Activated CD8-positive, alpha-beta T cell treated with anti-CD3 and anti-CD28 coated beads, Interleukin-2, amount 10 ng/mL, durations not matched to agents 7 days and 5 days (primary cell): ENCODE measurements around the gene TBC1D12. TPM values are rescaled to one million over a fixed set of nuclear protein-coding genes. Genes with fewer than 3 reads are reported as not detected.

ENCODE experiments used
- ATAC-seq: fragments of 150-1000 bp; cut with Tn5 transposase; one replicate; pipeline ENCODE4 v1.10.0; 2021; ENCODE audit warnings: moderate library complexity
- CTCF ChIA-PET: fragments of 350-600 bp; sonication (Branson Sonifier 250); formaldehyde crosslinking; loops from one replicate; lab custom pipeline; 2021; ENCODE audit warnings: antibody characterized with exemption; lab: Charles Lee
- POLR2A ChIA-PET: fragments of 350-600 bp; sonication (Branson Sonifier 250); formaldehyde crosslinking; loops from one replicate; lab custom pipeline; 2021; ENCODE audit warnings: antibody characterized with exemption; lab: Charles Lee
- DNase-seq: peaks from one replicate; pipeline ENCODE4 v3.0.0-alpha.2; 2020
- H3K27ac Mint-ChIP-seq: one replicate; pipeline ENCODE4 v1.8.0; 2021; ENCODE audit warnings: mild to moderate bottlenecking, mixed read lengths
- H3K27me3 Mint-ChIP-seq: one replicate; pipeline ENCODE4 v1.8.0; 2021; ENCODE audit warnings: low read depth, mixed read lengths
- H3K36me3 Mint-ChIP-seq: one replicate; pipeline ENCODE4 v1.8.0; 2021; ENCODE audit warnings: low read depth, mixed read lengths
- H3K4me1 Mint-ChIP-seq: one replicate; pipeline ENCODE4 v1.8.0; 2021; ENCODE audit warnings: low read depth, mixed read lengths
- H3K4me3 Mint-ChIP-seq: one replicate; pipeline ENCODE4 v1.8.0; 2021; ENCODE audit warnings: mild to moderate bottlenecking, mixed read lengths
- H3K9me3 Mint-ChIP-seq: one replicate; pipeline ENCODE4 v1.8.0; 2022; ENCODE audit warnings: mixed read lengths; ENCODE audit not compliant: insufficient read depth
- total RNA-seq, 2 experiments: library from RNA; stranded (reverse); gene quantifications; one replicate each; pipeline ENCODE4 v1.2.3, GENCODE V29; 2021

The TBC1D12 gene
- total RNA-seq, 2 experiments from 2014 or later: 0.05 TPM; not detected in 1

GRCh38 chr10:94571081-94571480, 168.7 kb downstream of the TBC1D12 start:
- H3K27me3 Mint-ChIP-seq: no peaks in the 10 kb centered on the region
- H3K4me3 Mint-ChIP-seq: no peak overlapping the region
- no peak overlapping the region for H3K27ac Mint-ChIP-seq
- POLR2A ChIA-PET: no interaction called here
- CTCF ChIA-PET: no interaction called here
- H3K36me3 Mint-ChIP-seq: peaks cover 58% of the 10 kb centered on the region
- ATAC-seq (no peak), DNase-seq (no peak)
- H3K4me1 Mint-ChIP-seq: no peaks in the 10 kb centered on the region
- H3K9me3 Mint-ChIP-seq: no peaks in the 10 kb centered on the region

DNA sequence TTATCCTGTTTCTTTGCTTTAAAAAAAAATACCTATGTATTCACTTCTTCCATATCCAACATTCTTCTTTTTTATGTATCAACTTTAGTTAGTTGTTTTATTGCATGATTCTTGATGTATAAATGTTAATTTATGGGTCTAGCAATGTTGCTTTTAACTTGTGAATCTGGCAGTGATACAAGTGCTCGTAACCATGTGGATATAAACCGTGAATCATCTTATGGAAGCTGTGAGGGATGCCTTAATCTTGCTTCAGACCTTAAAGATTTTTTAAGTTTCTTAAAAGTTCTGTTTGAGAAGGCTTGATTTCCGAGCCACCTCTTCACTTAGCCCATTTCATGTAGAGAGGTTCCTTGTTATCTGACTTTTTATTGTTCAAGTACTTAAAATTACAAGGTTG, 169.2 kb downstream of the TBC1D12 start:
- Mint-ChIP-seq H3K27me3 (no peaks in the 10 kb centered on the region), H3K36me3 (peaks cover 56% of the 10 kb centered on the region), H3K4me1 (no peaks in the 10 kb centered on the region), H3K27ac (no peak overlapping the region), H3K9me3 (no peaks in the 10 kb centered on the region), H3K4me3 (no peak overlapping the region)
- ChIA-PET CTCF (no interaction called here), POLR2A (no interaction called here)
- no peak for ATAC-seq
- DNase-seq: no peak

GRCh38 chr10:94578790-94579189, 176.4 kb downstream of the TBC1D12 start:
- ATAC-seq: no peak
- DNase-seq: no peak
- Mint-ChIP-seq H3K36me3 (peaks cover 56% of the 10 kb centered on the region), H3K4me1 (no peaks in the 10 kb centered on the region), H3K27me3 (no peaks in the 10 kb centered on the region), H3K4me3 (no peak overlapping the region), H3K9me3 (no peaks in the 10 kb centered on the region), H3K27ac (no peak overlapping the region)
- POLR2A ChIA-PET: interaction anchor here (1.0 kb wide), 1 partner anchor 28 kb away, joined by 5 read pairs; no protein-coding TSS in a partner anchor
- CTCF ChIA-PET: no interaction called here

DNA sequence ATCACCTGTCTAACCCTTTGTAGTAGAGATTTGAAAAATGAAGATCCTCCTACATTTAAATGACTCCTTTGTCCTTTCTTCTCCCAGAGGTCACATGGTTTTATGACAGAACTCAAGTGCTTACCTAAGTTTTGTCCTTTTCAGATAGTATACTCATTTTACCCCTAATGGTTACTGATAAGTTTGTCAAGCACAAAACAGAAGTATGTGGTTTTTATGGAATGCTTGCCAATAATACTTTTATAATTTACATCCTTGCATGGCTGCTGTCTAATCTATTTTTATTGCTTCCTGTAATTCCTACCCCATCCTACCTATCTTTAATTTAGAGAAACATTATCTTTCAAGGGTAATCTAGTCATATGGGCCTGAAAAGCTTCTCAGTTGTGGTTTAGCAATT, 180.8 kb downstream of the TBC1D12 start:
- Mint-ChIP-seq H3K36me3 (peaks cover 42% of the 10 kb centered on the region), H3K27ac (no peak overlapping the region), H3K27me3 (no peaks in the 10 kb centered on the region), H3K4me3 (no peak overlapping the region), H3K4me1 (no peaks in the 10 kb centered on the region), H3K9me3 (no peaks in the 10 kb centered on the region)
- CTCF ChIA-PET: no interaction called here
- ATAC-seq (no peak), DNase-seq (no peak)
- POLR2A ChIA-PET: no interaction called here

Other genes starting within 250 kb of the TBC1D12 start
- gene NOC3L, start 39.6 kb upstream of the TBC1D12 start, total RNA-seq: 10 to 100 TPM; 21.6 to 22.2 TPM
- 100 to 1,000 TPM; 157 to 164 TPM for gene HELLS, start 143.2 kb downstream of the TBC1D12 start, total RNA-seq